HG02588 (cell line): ENCODE measurements around the gene SLC22A31.

Experiments used
- ATAC-seq: cut with Tn5 transposase; IDR thresholded peaks from one replicate; pipeline ENCODE4 v1.9.1; 2021; ENCODE audit warnings: mild to moderate bottlenecking, moderate library complexity; ENCODE audit not compliant: unreplicated experiment

Gene SLC22A31

GRCh38 chr16:89179656-89180315 is 20.6 kb downstream of the SLC22A31 start:
- ATAC-seq = no peak

GRCh38 chr16:89179148-89179484 is 21.2 kb downstream of the SLC22A31 start:
- no peak for ATAC-seq

- no peak for ATAC-seq
These were observed 21.7 kb downstream of the SLC22A31 start for GRCh38 chr16:89178453-89179147.

- ATAC-seq = no peak
These were observed 22.8 kb downstream of the SLC22A31 start for GRCh38 chr16:89177501-89177900.

DNA sequence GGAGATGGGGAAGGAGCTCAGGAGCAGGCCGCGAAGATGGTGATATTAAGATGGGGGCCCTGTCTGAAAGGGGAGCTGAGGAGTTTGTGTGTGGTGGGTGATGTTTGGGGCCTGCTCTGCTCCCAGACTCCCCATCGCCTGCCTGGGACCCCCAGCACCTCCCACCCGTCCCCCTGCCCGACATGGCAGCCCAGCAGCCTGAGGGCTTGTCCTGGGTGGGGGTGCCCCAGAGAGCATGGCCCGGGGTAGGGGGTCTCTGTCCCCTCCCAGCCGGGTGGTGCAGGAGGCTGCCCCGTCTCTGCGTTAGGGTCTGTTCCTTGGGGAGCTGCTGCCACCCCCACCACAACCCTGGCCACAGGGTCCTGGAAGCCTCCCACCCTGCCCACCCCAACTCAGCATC is 23.6 kb downstream of the SLC22A31 start:
- ATAC-seq = no peak

GRCh38 chr16:89176147-89176690 is 24.1 kb downstream of the SLC22A31 start:
- ATAC-seq = no peak

DNA sequence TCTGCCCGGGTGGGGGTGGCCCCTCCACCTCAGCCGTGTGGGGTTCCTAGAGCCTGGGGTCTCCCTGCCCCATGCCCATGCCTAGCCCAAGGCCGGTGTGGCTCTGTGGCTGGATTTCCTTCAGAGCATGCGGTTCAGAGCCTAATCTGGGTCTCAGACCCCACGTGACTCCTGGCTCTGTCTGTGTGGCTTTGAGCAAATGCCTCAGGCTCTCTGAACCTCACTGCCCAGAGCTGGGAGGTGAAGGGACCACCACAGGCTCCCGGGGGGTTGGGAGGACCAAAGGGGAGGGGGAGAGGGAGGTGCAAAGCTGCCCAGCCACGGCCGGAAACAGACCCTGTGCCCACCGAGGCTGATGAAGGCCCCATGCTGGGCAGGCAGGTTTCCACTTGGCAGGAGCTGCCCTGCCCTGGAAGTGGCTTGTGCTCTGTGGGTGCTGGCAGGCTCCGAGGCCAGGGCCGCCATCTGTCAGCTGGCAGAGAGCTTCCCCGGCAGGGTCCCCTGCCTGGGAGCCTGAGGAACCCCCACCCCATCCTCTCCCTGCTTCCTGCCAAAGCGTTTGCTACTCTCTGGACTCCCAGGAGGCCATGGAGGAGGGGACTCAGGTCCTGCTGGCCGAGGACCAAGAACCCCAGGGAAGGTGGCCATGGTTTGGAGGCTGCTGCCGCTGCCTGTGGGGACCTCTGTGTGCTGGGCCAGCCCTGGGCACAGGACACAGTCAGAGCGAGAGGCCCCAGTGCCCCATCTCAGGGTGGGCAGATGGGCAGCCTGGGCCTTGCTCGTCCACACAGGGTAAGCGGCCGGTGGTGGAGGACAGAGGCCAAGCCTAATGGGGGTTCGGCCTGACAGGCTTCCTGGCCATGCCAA is 24.8 kb downstream of the SLC22A31 start:
- ATAC-seq = no peak

- ATAC-seq = no peak
These were observed 25.5 kb downstream of the SLC22A31 start for GRCh38 chr16:89174877-89175276.

- no peak for ATAC-seq
These were observed 26.1 kb downstream of the SLC22A31 start for GRCh38 chr16:89174055-89174827.

- ATAC-seq = no peak
These were observed 27.0 kb downstream of the SLC22A31 start for GRCh38 chr16:89173174-89173921.

DNA sequence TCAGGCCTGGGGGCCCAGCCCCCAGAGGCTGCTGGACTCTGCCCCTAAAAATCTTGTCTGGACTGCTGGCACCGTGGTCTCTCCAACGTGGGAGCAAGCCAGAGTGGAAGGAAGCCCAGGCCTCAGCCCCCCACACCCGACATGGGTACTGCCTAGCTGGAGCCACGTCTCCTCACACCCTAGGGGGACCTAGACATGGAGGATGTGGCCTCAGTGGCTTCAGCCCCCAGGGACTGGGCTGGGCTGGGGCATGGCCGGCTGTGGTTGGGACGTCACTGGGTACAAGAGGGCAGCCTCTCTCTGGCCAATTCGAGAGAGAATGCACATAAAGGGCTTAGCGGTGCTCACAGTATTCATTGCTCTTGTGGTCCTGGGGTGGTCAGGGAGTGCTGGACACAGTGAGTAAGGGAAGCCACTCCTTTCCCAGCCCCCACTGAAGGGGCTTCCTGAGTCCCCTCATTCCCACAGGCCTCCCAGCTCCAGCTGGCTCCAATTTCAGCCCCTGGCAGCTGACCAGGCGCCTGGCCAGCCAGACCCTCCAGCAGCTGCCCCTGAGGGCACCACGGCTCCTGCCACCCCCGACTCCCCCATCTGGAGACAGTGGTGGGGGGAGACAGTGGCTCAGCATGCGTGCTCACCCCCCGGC is 27.7 kb downstream of the SLC22A31 start:
- no peak for ATAC-seq

GRCh38 chr16:89172171-89172527 is 28.2 kb downstream of the SLC22A31 start:
- no peak for ATAC-seq

- peak; percentile 79 for ATAC-seq
These were observed 28.8 kb downstream of the SLC22A31 start, which contains the start of gene CDH15 for GRCh38 chr16:89171216-89172170. Gene CDH15, plus strand, starts transcription at chr16:89171748. Its CDS starts 84 bp downstream, at chr16:89171832.

DNA sequence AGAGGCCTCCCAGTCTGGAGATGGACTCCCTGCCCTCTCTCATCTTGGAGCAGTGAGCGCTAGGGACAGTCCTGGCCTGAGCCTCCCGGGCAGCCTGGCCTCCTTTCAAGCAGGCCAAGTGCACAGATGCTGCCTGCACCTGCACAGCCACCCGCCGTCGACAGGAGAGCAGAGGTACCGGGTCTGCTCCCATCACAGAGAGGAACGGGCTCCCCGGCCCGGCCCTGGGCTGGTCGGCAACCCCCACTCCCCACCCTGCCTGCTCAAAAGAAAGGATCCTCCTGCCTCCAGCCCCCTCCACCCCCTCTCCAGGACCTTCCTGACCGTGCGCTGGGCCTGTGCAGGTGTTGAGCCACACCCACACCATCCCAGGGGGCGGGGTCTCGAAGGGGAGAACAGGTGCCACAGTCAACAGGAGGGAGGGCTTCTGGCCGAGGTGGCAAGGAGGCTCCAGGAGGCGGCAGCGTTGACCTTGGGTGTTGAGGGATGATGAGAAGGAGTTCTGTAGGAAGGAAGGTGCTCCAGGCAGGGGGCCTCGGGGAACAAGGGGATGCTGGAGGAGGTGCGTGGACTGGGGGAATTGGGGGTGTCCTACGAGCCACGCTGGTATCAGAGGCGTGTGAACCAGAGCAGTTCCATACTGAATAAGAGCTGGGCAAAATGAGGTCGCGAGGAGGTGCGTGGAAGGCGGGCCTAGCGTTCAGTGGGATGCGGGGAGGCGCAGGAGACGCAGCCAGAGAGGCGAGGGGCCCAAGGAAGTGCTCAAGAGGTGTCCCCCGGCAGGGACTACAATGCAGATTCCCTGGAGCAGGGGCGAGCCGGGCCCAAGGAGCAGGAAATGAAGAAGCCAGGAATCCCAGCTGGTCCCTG is 29.8 kb downstream of the SLC22A31 start:
- no peak for ATAC-seq

GRCh38 chr16:89169778-89170177 is 30.6 kb downstream of the SLC22A31 start:
- ATAC-seq = no peak

GRCh38 chr16:89168381-89169189 is 31.8 kb downstream of the SLC22A31 start:
- no peak for ATAC-seq
